Liver (tissue), 9 donors: ENCODE data around the gene SHISAL1. TPM values are rescaled to one million over a fixed set of nuclear protein-coding genes. Genes with fewer than 3 reads are reported as not detected.

Experiments used
- DNase-seq: peaks from one replicate; pipeline ENCODE4 v3.0.0-alpha.2; 2017; ENCODE audit warnings: low spot score
- H3K27ac ChIP-seq, 2 donors: one replicate each; pipeline ENCODE4 v1.7.0; 2013; ENCODE audit warnings: inconsistent platforms in 2 of 2, low read length in 2 of 2, control low read depth in 1 of 2, low read depth in 1 of 2, mild to moderate bottlenecking in 1 of 2
- H3K27me3 ChIP-seq, 4 donors: one replicate each; pipeline versions ENCODE4 v1.6.1 to v1.7.0; 2013; ENCODE audit warnings: low read length in 3 of 4, inconsistent platforms in 1 of 4, mild to moderate bottlenecking in 1 of 4, moderate library complexity in 1 of 4; ENCODE audit not compliant: control insufficient read depth in 4 of 4, insufficient read depth in 4 of 4
- H3K36me3 ChIP-seq, 4 donors: one replicate each; pipeline versions ENCODE4 v1.6.1 to v1.7.0; 2013; ENCODE audit warnings: low read length in 3 of 4, mild to moderate bottlenecking in 3 of 4, low read depth in 1 of 4, moderate library complexity in 1 of 4; ENCODE audit not compliant: control insufficient read depth in 4 of 4, insufficient read depth in 3 of 4
- H3K4me1 ChIP-seq, 4 donors: one replicate each; pipeline versions ENCODE4 v1.6.1 to v1.7.0; 2013; ENCODE audit warnings: low read length in 3 of 4, mild to moderate bottlenecking in 3 of 4, moderate library complexity in 1 of 4; ENCODE audit not compliant: control insufficient read depth in 4 of 4, insufficient read depth in 4 of 4
- H3K4me3 ChIP-seq, 3 donors: one replicate each; pipeline versions ENCODE4 v1.6.1 to v1.7.0; 2013; ENCODE audit warnings: low read length in 3 of 3, control low read depth in 1 of 3, low read depth in 1 of 3, mild to moderate bottlenecking in 1 of 3
- H3K9ac ChIP-seq, 2 donors: one replicate each; pipeline ENCODE4 v1.7.0; 2013; ENCODE audit warnings: low read length in 2 of 2, mild to moderate bottlenecking in 2 of 2, moderate library complexity in 2 of 2, control low read depth in 1 of 2, low read depth in 1 of 2
- H3K9me3 ChIP-seq, 4 donors: one replicate each; pipeline versions ENCODE4 v1.6.1 to v1.7.0; 2013; ENCODE audit warnings: low read length in 3 of 4; ENCODE audit not compliant: control insufficient read depth in 4 of 4
- ATF3 ChIP-seq: IDR thresholded peaks from 2 replicates; pipeline ENCODE4 v1.6.1; 2016; ENCODE audit warnings: antibody characterized with exemption
- CTCF ChIP-seq: fragments of 150-350 bp; IDR thresholded peaks from 2 replicates; pipeline ENCODE4 v1.5.1; 2017; ENCODE audit warnings: improper control_type of control experiment, low read depth, low read length; ENCODE audit not compliant: missing input control
- EGR1 ChIP-seq, 2 donors: IDR thresholded peaks; 2 replicates each; pipeline ENCODE4 v1.6.1; 2016 to 2018; ENCODE audit warnings: antibody characterized with exemption in 2 of 2, low read depth in 2 of 2
- FOXA1 ChIP-seq: IDR thresholded peaks from 2 replicates; pipeline ENCODE4 v1.6.1; 2016; ENCODE audit warnings: antibody characterized with exemption
- FOXA2 ChIP-seq: IDR thresholded peaks from 2 replicates; pipeline ENCODE4 v1.6.1; 2016; ENCODE audit warnings: antibody characterized with exemption
- GABPA ChIP-seq, 2 donors: IDR thresholded peaks in 1 of 2; conservative IDR thresholded peaks in 1 of 2; 2 replicates each; pipeline ENCODE4 v1.6.1; 2016; ENCODE audit warnings: antibody characterized with exemption in 2 of 2, mild to moderate bottlenecking in 1 of 2, moderate library complexity in 1 of 2
- HNF4A ChIP-seq, 2 donors: conservative IDR thresholded peaks; 2 replicates each; pipeline ENCODE4 v1.6.1; 2016; ENCODE audit warnings: antibody characterized with exemption in 2 of 2, mild to moderate bottlenecking in 2 of 2
- HNF4G ChIP-seq: IDR thresholded peaks from 2 replicates; pipeline ENCODE4 v1.6.1; 2016; ENCODE audit warnings: antibody characterized with exemption
- RAD21 ChIP-seq, 2 donors: IDR thresholded peaks; 2 replicates each; pipeline ENCODE4 v1.6.1; 2016; ENCODE audit warnings: antibody characterized with exemption in 2 of 2, mild to moderate bottlenecking in 2 of 2
- RXRA ChIP-seq, 2 donors: IDR thresholded peaks; 2 replicates each; pipeline ENCODE4 v1.6.1; 2017 to 2018; ENCODE audit warnings: antibody characterized with exemption in 2 of 2, mild to moderate bottlenecking in 1 of 2
- SP1 ChIP-seq: IDR thresholded peaks from 2 replicates; pipeline ENCODE4 v1.6.1; 2018; ENCODE audit warnings: antibody characterized with exemption, mild to moderate bottlenecking
- TAF1 ChIP-seq: conservative IDR thresholded peaks from 2 replicates; pipeline ENCODE4 v1.6.1; 2016; ENCODE audit warnings: antibody characterized with exemption, mild to moderate bottlenecking
- YY1 ChIP-seq: IDR thresholded peaks from 2 replicates; pipeline ENCODE4 v1.6.1; 2016; ENCODE audit warnings: antibody characterized with exemption, mild to moderate bottlenecking
- ZBTB33 ChIP-seq: IDR thresholded peaks from 2 replicates; pipeline ENCODE4 v1.6.1; 2016; ENCODE audit warnings: antibody characterized with exemption
- WGBS: extraction: QIAGEN DNeasy Blood & Tissue Kit; methylation state at CpG from one replicate; pipeline ENCODE4 v1.1.7; 2013; 5-methylcytosine and 5-hydroxymethylcytosine counted together
- polyA plus RNA-seq, 2 donors: library from polyadenylated mRNA; stranded (reverse) in 1 of 2; unstranded in 1 of 2; fragments of 200-250 nt in 1 of 2; fragments of >200 nt in 1 of 2; fragmentation: Nextera tagmentation in 1 of 2; extraction: Ambion mirVana in 1 of 2; gene quantifications; one replicate each; pipeline versions ENCODE4 v1.2.1 to v1.2.3, GENCODE V29; 2013 to 2015
- total RNA-seq, 2 donors: library from RNA; depleted of rRNA; stranded (reverse); fragments of >200 nt; gene quantifications; one replicate each; pipeline ENCODE4 v1.2.3, GENCODE V29; 2014
- TF ChIP-seq, protein P1 (sequence below): IDR thresholded peaks from 2 replicates; pipeline ENCODE4 v1.6.1; 2016; ENCODE audit warnings: antibody characterized with exemption, mild to moderate bottlenecking
- donor health status: healthy.
- donor health status: healthy.
- donor health status: healthy.
- donor health status: healthy.
- donor health status: healthy.

Gene SHISAL1
- total and polyA plus RNA-seq, 4 donors: 0.07 to 0.17 (median 0.13) TPM

DNA sequence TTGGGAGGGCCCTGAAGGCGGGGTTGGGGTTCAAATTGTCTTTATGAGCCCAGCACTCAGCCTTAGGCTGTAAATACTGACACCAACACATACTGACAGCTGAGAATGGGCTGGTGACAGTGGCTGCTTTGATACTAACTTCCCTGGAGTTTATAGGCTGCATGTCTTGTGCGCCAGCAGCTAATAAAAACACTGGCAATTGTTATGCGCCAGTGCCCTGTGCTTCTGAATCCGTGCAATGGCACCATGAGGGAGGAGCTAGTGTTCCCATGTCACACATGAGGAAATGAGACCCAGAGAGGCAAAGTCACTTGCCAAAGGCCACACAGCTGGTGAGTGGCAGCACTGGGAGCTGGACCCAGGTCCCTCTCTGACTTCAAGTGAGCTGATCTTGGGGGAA lies 23.8 kb downstream of the SHISAL1 start (continued):
- no peak for TF ChIP-seq ZBTB33
- no peak for TF ChIP-seq CTCF

DNA sequence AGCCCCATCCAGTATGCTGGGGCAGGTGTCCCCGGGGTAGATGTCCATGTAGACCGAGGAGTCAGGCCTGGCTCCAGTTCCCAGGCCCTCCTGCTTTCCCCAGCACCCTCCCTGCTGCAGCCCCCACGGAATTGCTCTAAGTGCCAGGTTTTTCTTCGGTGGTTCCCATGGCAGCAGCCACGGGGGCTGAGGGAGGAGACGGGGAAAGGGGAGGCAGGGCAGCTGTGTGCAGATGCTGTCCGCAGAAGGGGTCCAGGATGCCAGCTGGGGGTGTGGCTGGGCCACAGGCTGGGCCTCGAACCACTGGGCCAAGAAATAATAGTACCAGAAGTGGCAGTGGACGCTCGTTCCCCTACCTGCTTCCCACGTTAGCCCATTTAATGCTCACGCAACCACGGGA lies 25.0 kb downstream of the SHISAL1 start:
- H3K27ac ChIP-seq: no peak overlapping the region
- no peak overlapping the region for H3K9ac ChIP-seq
- DNase-seq: no peak
- H3K9me3 ChIP-seq: no peaks in the 10 kb centered on the region
- no peaks in the 10 kb centered on the region for H3K4me1 ChIP-seq
- H3K27me3 ChIP-seq: peaks cover 0 to 3% (median 0%) of the 10 kb centered on the region in 4 donors
- no peak for TF ChIP-seq TAF1
- no peak for TF ChIP-seq YY1
- TF ChIP-seq HNF4G: no peak
- no peak for TF ChIP-seq EGR1 (IDR thresholded peaks at IDR 0.05; ENCODE audit: low read depth in 2 of 2)
- TF ChIP-seq CTCF: no peak
- TF ChIP-seq RXRA (IDR thresholded peaks at IDR 0.05): no peak
- no peak for TF ChIP-seq ZBTB33
- TF ChIP-seq ATF3: no peak
- no peak for TF ChIP-seq FOXA2
- no peaks in the 10 kb centered on the region for H3K36me3 ChIP-seq
- 86% methylated on average over 13 of the region's 13 CpGs for WGBS
- no peak overlapping the region for H3K4me3 ChIP-seq

- 85% methylated on average over 10 of the region's 10 CpGs for WGBS
- Histone ChIP-seq H3K27me3 (peaks cover 0 to 3% (median 0%) of the 10 kb centered on the region in 4 donors), H3K4me3 (no peak overlapping the region), H3K9me3 (no peaks in the 10 kb centered on the region), H3K27ac (no peak overlapping the region), H3K4me1 (no peaks in the 10 kb centered on the region), H3K36me3 (no peaks in the 10 kb centered on the region), H3K9ac (no peak overlapping the region)
- TF ChIP-seq ATF3 (no peak), SP1 (no peak), HNF4A (conservative IDR thresholded peaks at IDR 0.05) (no peak), FOXA1 (no peak), GABPA (IDR thresholded peaks at IDR 0.05 in 1 of 2, conservative IDR thresholded peaks at IDR 0.05 in 1 of 2) (no peak), RXRA (IDR thresholded peaks at IDR 0.05) (no peak), RAD21 (IDR thresholded peaks at IDR 0.05) (no peak), FOXA2 (no peak)
- TF ChIP-seq, protein P1, sequence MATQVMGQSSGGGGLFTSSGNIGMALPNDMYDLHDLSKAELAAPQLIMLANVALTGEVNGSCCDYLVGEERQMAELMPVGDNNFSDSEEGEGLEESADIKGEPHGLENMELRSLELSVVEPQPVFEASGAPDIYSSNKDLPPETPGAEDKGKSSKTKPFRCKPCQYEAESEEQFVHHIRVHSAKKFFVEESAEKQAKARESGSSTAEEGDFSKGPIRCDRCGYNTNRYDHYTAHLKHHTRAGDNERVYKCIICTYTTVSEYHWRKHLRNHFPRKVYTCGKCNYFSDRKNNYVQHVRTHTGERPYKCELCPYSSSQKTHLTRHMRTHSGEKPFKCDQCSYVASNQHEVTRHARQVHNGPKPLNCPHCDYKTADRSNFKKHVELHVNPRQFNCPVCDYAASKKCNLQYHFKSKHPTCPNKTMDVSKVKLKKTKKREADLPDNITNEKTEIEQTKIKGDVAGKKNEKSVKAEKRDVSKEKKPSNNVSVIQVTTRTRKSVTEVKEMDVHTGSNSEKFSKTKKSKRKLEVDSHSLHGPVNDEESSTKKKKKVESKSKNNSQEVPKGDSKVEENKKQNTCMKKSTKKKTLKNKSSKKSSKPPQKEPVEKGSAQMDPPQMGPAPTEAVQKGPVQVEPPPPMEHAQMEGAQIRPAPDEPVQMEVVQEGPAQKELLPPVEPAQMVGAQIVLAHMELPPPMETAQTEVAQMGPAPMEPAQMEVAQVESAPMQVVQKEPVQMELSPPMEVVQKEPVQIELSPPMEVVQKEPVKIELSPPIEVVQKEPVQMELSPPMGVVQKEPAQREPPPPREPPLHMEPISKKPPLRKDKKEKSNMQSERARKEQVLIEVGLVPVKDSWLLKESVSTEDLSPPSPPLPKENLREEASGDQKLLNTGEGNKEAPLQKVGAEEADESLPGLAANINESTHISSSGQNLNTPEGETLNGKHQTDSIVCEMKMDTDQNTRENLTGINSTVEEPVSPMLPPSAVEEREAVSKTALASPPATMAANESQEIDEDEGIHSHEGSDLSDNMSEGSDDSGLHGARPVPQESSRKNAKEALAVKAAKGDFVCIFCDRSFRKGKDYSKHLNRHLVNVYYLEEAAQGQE: no peak
- no peak for DNase-seq
Observed at GRCh38 chr22:44287121-44287693, 25.5 kb downstream of the SHISAL1 start.
